HG02852 (cell line): ENCODE measurements around the gene VSIG10L2.
A peak's percentile ranks its signal among the peaks of the same experiment; 100 is the strongest.

Experiments
- ATAC-seq: cut with Tn5 transposase; IDR thresholded peaks from one replicate; pipeline ENCODE4 v1.9.1; 2021; ENCODE audit warnings: mild to moderate bottlenecking, moderate library complexity; ENCODE audit not compliant: unreplicated experiment

Gene VSIG10L2

DNA sequence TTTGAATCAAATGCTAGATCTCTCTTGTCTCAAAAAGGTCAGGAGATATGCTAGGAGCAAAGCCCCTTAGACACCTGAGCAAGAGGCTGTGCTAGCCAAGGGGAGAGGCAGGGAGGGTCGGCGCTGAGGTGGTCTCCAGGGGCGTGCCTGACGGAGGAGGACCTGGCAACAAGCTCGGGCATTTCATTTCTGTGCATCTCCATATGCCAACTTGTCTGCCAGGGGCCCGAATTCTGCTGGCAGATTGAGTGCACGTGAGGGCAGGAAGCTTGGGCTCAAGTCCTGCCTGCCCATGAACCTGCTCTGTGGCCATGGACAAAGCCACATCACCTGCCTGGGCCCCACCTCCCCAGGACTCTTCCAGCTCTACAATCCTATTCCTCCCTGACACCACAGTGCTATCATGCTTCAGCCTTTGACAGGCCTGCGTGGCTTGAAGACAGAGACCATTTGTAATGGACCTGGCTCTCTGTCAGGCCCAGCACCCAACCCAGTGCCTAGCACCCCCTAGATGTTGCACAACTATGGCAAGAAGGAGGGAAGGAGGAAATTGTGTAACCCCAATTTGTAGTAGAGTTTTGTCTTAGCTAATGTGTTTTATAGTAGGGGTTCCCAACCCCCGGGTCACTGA, 16.3 kb upstream of the VSIG10L2 start:
- no peak for ATAC-seq

DNA sequence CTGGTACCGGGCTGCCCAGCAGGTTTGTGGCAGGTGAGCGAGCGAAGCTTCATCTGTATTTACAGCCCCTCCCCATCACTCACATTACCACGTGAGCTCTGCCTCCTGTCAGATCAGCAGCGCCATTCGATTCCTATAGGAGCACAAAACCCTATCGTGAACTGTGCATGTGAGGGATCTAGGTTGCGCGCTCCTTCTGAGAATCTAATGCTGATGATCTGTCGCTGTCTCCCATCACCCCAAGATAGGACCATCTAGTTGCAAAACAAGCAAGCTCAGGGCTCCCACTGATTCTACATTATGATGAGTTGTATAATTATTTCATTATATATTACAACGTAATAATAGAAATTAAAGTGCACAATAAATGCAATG, 15.8 kb upstream of the VSIG10L2 start:
- no peak for ATAC-seq

DNA sequence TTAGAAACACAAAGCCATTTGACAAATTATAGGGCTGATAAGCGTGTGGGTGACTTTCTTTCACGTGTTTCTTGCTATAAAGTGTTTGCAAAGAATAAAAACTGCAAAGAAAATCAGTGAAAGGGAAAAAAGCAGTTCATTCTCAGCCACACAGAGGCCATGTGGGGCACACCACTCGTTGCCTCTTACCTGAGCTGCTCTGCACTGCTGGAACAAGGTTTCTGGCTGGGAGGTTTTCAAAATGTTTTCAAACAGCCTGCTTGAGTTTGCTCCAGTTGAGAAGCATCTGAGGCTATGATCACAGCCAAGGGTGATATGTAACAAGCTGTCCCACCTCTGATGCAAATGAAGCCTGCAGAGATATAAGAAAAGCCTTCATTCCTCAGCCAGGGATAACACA, 14.7 kb upstream of the VSIG10L2 start:
- no peak for ATAC-seq

DNA sequence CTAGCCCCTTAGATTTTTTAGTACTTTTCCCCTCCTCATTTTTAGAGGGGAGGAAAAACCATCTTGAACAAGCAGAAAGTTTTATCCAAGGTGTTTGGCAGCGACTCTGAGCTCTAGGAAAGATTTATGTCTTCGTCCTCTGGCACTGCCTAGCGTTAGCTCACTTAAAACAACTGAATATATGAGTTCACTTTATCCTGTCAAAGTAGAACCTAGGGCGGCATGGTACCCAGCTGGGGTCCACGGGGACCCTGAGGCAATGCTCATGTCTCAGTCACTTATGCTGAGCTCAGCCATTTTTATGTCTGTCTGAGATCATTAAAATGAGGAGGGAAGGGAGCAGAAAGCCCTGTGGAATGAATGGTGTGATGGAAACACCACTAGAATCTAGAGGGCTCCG, 14.2 kb upstream of the VSIG10L2 start:
- no peak for ATAC-seq

DNA sequence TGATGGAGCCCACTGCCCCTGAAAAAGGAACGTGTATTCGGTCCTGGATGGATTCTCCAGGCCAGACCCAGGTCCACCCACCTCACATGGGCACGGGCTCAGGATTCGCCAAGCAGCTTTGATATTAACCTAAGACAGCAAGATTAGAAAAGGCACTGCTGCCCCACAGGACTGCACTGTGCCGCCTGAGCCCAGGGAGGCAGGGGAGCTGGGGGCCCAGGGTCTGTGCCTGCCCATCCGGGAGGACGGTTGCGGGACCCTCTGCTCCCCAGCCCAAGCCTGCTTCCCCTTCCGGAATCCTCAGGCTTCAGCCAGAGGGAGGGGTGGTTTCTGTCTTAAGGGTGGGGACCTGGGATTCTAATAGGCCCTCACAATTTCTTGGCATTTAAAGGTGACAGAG, 13.5 kb upstream of the VSIG10L2 start:
- no peak for ATAC-seq

DNA sequence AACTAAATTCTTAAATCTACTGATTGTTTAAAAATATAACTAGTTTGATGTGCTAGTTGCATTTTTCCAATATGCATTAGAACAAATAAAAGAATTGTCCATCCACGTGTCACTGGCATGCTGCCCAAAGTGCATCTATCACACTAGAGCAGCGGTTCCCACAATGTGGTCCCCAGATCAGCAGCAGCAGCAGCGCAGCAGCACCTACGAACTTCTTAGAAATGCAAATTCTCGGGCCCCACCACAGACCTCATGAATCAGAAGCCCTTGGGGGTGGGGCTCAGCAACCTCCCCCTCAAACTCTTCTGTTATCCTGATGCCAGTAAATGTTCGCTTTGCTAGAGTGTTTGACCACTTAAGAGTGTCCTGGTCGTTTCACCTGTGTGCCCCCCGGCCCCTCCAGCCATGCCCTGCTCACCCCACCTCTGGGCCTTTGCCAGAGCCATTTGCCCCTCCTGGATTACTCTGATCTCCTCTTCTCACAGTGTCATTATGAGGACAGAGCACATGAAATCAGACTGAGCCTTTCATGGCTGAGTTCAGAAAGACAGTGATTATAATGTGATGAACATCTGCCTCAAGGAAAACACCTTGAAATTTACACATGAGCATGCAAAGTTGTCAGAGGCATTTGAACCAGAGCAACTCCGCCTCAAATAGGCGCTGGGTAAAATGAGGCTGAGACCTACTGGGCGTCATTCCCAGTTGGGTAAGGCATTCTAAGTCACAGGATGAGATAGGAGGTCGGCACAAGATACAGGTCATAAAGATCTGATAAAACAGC, 12.6 kb upstream of the VSIG10L2 start:
- ATAC-seq: no peak

DNA sequence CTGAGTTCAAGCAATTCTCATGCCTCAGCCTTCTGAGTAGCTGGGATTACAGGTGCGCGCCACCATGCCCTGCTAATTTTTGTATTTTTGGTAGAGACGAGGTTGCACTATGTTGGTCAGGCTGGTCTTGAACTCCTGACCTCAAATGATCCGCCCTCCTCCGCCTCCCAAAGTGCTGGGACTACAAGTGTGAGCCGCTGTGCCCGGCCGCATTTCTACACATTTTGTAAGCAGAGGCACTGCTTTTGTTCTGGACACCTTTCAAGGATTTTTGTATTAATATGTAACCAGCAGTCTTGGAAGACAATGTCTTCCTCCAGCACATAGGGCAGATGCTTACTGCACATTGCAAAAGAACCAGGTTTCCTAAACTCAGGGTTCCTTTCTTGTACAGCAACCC, 11.4 kb upstream of the VSIG10L2 start:
- no peak for ATAC-seq

DNA sequence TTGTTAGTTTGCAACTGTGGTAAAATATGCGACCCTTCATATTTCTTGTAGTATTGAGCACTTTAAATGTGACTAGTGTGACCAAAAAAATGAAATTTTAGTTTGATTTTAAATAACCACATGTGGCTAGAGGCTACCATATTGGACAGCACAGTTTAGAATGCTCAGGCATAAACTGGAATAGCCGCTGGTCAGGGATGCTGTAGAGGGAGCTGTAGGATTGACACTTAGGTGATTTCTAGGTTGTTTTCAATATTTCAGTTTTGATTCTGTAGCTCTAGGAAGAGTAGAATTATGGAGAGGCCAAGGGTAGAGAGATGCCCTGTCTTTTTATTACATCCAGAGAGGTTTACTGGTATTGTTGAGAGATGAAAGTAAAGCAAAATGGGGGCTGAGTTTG, 10.8 kb upstream of the VSIG10L2 start:
- no peak for ATAC-seq

DNA sequence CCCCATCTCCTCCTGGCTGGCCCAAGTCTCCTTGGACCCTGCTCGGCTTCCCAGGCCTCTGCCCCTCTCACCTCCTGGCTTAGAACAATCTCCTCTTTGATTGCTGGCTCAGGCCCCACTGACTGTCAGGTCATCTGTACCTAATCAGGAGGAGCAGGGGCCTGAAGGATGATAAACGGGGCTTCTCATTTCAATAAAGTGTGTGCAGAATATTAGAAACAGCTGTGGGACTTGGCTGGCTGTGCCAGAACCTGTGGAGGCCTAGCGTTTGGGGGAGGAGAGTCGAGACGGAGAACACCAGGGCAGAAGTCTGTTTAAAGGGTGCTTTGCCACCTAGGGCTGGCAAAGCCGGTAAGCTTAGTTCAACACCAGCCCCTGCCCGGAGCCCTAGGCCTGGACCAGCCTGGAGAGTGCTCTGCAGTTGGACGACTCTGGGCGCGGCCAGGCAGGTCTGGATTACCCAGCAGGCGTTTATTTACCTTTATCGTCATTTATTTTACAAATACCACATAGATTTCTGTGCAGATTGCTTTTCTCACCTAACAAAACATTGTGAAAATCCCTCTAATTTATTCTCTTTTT, 10.1 kb upstream of the VSIG10L2 start:
- ATAC-seq: no peak

DNA sequence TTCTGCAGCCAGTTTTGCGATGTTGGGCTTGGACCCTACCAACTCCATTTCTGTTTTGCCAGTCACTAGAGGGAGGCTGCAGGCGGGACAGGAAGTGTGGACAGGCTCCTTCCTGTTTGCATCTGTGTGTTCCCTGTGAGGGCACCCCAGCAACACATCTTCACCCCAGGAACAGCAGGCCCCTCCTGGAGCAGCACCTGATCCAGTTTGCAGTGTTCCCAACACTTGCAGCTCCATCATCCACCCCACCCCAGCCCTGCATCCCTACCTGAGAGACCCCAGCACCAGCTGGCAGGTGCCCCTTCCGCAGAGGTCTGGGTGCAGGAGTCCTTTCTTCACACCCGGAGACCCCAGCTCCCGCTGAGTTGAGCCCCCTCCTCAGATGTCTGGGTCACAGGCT, 7.4 kb upstream of the VSIG10L2 start:
- ATAC-seq: no peak

DNA sequence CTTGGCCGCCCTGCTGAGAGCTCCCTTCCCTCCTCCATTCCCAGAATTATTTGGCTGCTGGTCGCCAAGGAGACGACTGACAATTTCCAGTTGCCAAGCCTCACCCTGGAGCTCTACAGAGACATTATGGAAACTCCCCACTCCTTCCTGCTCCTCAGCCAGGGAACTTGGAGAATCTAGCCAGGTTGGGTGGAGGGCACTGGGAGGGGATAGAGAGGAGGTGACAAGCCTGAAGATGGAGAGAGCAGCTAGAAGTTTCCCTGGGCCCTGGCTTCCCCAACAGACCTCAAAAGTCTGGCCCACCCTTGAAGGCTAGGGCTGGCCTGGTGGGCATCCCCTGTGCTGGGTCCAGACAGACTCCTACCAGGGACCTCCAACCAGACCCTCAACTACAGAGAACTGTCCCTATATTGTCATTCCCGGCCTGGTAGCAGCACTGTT, 6.7 kb upstream of the VSIG10L2 start:
- no peak for ATAC-seq

DNA sequence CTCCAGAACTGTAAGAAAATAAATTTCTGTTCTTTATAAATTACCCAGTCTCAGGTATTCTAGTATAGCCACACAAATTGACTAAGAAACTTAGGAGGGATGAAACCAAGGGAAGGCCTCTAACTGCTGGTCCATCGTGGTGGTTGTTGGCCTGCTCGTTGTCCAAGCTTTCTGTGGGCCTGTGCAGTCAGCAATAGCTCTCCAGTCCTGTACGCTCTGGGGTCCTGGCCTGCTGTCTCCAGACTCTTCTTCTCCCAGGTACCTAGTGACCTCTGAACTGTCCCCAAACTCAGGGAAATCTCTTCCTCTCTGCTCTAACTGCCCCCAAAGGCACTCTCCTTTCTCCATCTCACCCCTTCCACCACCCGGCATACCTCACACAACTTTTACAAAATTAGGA, 5.7 kb upstream of the VSIG10L2 start:
- no peak for ATAC-seq

DNA sequence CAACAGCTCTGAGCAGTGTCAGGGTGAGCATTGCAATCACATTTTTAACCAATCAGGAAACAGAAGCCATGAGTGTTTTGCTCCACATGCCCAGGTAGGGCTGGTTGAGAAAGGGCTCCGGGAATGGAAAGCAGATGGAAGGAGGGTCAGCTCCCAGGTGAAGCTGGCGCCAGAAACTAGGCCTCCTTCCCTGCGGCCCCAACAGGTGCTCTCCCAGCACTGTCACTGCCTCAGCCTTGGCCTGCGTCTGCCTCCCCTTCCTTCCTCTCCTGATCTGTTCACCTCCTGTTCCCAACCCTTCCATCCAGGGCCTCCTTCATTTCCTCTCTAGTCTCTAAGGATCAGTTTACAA, 4.6 kb upstream of the VSIG10L2 start:
- ATAC-seq: no peak

DNA sequence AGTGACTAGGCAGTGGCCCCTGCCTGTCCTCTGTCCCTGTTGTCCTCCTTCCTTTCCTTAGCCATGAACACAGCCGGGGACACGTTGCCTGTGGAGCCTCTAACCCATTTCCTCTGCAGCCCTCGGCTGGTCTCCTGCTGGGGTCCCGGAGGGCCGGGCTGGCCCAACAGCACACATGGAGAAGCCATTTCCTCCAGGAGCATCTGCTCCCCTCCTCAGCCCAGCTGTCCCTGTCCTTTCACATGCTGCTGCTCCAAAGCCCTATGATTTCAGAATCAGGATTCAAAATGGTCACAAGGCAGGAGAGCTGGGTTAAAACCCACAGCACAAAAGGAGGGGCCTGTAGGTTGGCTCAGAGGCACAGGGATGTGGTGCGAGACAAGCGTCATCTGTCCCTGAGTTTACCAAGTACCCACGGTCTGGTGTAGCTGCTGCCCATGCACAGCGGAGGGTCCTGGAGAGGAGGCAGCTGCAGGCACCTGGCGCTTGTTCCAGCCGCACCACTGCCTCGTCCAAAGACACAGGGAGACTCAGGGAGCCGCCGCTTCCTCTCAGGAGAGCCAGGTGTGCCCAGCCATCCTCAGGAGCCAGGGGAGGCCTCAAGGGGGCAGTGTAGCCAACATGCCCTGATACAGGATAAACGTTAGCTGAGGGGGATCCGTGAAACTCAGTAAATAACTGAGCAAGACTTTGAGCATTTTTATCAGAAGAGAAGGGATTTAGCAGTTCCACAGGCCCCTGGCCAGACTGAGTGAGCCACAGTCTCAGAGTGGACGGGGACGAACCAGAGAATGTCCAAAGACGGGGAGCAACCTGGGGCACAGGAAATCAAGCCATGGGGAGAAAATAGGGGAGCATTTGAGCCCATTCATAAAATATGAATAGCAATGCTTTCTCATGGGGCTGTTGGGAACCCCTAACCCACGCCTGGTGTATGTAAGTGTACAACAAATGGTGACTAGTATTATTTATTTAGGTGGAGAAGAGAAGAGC, 3.9 kb upstream of the VSIG10L2 start:
- ATAC-seq: peak; percentile 48

DNA sequence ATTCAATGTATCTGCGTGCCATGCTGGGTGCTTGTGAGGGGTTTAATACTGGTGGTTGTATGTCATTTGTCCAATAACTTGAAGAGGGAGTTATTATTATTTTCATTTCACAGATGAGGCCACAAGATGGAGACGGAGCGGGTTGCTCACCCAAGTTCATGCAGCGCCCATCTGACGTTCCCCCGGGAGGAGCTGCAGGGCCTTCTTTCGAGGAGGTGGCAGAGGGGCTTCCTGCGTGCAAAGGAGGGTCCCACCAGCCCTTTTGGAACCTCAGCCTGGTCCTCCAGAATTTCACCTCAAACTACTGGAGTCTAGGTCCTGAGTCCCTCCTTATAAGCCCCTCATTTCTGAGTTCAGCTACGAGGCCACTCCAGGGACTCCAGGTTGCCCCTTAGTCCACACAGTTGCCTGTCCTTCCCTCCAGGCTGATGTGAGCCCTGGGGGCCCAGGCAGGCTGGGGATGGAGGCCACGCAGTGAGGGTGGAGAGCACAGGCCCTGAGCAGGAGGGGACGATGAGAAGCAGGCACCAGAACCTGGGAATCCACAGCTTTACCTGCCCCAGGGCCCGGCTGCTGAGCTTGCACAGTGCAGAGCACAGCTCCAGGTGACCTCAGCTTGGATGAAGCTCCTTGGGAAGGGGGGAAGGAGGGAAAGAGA, 2.9 kb upstream of the VSIG10L2 start:
- no peak for ATAC-seq

DNA sequence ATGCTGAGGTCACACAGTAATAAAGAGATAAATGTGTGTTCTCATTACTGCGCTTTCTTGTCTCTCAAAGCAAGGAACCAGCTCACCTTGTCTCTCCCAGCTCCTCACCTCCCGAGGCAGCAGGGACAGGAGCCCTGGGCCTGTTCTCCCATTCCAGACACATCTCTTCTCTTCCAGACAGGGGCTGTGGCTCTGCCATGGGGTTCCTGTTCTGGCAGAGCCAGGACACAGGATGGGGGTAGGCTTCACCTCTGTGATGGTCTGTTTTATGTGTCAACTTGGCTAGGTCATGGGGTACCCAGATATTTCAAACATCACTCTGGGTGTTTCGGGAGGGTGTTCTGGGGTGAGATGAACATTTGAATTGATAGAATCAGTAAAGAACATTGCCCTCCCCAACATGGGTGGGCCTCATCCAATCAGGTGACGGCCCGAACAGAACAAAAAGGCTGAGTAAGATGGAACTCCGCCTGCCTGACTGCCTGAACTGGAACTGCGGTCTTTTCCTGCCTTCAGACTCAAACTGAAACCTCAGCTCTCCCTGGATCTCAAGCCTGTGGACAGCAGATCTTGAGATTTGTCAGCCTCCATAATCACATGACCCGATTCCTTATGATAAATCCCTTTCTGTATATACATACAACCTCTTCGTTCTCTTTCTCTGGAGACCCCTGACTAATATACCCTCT, 2.0 kb upstream of the VSIG10L2 start:
- no peak for ATAC-seq

DNA sequence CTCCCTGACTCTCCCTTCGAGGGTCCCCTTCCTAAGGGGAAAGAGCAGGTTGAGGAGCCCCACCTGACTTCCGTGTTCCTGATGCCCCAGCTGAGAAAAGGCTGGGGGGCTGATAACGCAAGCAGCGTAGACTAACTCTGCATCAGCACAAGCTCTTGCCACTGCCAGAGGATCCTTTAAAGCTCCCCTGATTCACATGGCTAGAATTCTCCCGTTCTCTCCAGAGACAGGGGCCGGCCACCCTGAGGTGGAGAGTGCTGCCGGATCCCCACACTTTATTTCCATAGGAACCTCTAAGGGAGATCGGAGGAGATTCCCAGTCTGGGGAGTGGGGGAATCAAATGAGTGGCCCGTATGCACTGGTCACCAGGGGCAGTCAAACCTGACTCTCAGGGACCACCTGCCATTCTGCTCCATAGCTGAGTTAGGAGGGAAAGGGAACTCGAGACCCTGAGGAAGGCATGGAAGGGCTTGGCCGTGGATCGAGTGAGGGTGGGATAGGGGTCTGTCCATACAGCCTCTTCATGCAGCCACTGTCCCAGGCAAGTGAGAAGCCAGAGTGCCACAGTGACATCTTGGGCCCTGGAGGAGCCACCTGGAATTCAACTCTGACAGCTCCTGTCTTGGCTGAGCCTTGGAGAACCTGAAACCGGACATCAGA, 1.4 kb upstream of the VSIG10L2 start:
- no peak for ATAC-seq

DNA sequence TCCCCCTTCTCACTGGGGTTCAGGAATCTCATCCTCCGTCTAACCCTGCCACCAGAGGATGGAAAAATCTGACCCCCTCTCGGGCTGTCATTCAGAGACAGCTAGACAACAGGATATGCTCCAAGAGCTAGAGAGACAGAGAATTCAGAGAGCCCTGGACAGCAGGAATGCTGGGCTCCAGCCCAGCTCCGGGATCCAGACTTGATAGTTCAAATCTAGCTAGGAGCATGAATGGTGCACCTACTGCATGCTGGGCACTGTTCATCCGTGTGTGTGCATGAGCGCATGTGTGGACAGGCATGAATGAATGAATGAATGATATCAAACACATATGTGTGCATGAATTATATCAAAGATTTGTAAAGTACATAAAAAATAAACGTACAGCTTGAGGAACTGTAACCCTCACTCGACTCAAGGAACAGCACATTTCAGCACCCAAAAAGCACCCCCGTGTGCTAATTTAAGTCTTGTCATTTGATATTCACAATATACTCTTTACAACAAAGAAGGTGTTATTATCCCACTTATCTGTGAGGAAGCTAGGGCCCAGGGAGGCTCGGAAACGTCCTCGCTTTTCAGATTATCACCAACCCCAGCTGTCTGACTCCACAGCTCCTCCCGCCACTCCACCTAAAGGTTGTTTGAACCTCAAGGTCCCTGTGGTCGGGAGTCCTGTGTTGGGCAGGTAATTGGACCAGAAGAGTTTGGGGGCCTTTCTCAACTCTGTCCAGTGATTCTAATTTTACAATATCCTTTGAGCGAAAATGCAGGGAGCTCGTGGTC, 640 bp upstream of the VSIG10L2 start:
- no peak for ATAC-seq
